Right lobe of liver (tissue), 6 donors: ENCODE data around the gene ATRNL1. TPM values are rescaled to one million over a fixed set of nuclear protein-coding genes. Genes with fewer than 3 reads are reported as not detected.

Experiments
- ATAC-seq, 4 donors: fragments of 200-7000 bp; cut with Tn5 transposase; one replicate each; pipeline ENCODE4 v1.9.1; 2020; ENCODE audit warnings: mild to moderate bottlenecking in 4 of 4, moderate library complexity in 4 of 4
- DNase-seq, 3 donors: peaks; one replicate each; pipeline ENCODE4 v3.0.0-alpha.2; 2020
- H3K27ac ChIP-seq, 3 donors: fragments of 200-600 bp; one replicate each; pipeline ENCODE4 v1.8.0; 2022
- H3K27me3 ChIP-seq, 2 donors: fragments of 200-600 bp; one replicate each; pipeline ENCODE4 v1.8.0; 2022
- H3K36me3 ChIP-seq, 4 donors: fragments of 200-600 bp; sonication (generic) in 1 of 4; one replicate each; pipeline versions ENCODE4 v1.5.1 to v1.8.0; 2017 to 2022; ENCODE audit warnings: control low read depth in 1 of 4
- H3K4me1 ChIP-seq, 4 donors: fragments of 200-600 bp; sonication (generic) in 1 of 4; one replicate each; pipeline versions ENCODE4 v1.5.1 to v1.8.0; 2017 to 2022; ENCODE audit warnings: control low read depth in 1 of 4
- H3K4me3 ChIP-seq, 3 donors: fragments of 200-600 bp; one replicate each; pipeline ENCODE4 v1.8.0; 2022
- H3K9me3 ChIP-seq, 4 donors: fragments of 200-600 bp; sonication (generic) in 1 of 4; one replicate each; pipeline versions ENCODE4 v1.5.1 to v1.8.0; 2017 to 2022; ENCODE audit warnings: control low read depth in 1 of 4
- CTCF ChIP-seq, 4 donors: fragments of 200-600 bp in 3 of 4; fragments of 450-650 bp in 1 of 4; IDR thresholded peaks; one replicate each; pipeline versions ENCODE4 v1.5.1 to v1.8.0; 2016 to 2022; ENCODE audit warnings: antibody characterized with exemption in 4 of 4, mild to moderate bottlenecking in 2 of 4
- POLR2A ChIP-seq: fragments of 450-650 bp; IDR thresholded peaks from one replicate; pipeline ENCODE4 v1.6.1; 2017; ENCODE audit warnings: antibody characterized with exemption, mild to moderate bottlenecking
- WGBS: methylation state at CpG from one replicate; pipeline ENCODE4 v1.1.6; 2018; ENCODE audit warnings: low coverage, low lambda C conversion rate; ENCODE audit not compliant: insufficient coverage; ENCODE audit errors: missing lambda C conversion rate; 5-methylcytosine and 5-hydroxymethylcytosine counted together
- intact Hi-C, 2 donors: fragments of 100-400 bp; cut with DNase I; formaldehyde crosslinking; loops; one replicate each; pipeline versions ENCODE4 v1.11.2 to v1.14.1; 2022
- total RNA-seq, 6 experiments: library from RNA; depleted of rRNA in 2 of 6; stranded (reverse); fragments of >200 nt in 2 of 6; fragmentation: NEBNext Ultra II Directional in 3 of 6; extraction: Animal tissue kit (Norgen Biotek cat#: 25700) in 3 of 6; gene quantifications; one replicate each; pipeline versions ENCODE4 v1.1.0 to v1.2.4, GENCODE V29; 2016 to 2023
- donor health status: DM: no; HTN: yes; CAD: no.
- donor health status: DM: no; HTN: no; CAD: no.
- donor health status: DM: no; HTN: no; CAD: no.
- donor health status: DM: no; HTN: yes; CAD: no.
- donor health status: DM: no; HTN: yes; CAD: no.

ATRNL1 gene
- total RNA-seq, 6 experiments from 2014 or later, result 0.81 to 5.3 (median 2.6) TPM

GRCh38 chr10:115046686-115047236, 46.4 kb upstream of the ATRNL1 start:
- intact Hi-C loops, result no loop called here
- Histone ChIP-seq H3K27ac (no peak overlapping the region), H3K4me1 (no peaks in the 10 kb centered on the region), H3K9me3 (no peaks in the 10 kb centered on the region), H3K36me3 (no peaks in the 10 kb centered on the region), H3K4me3 (no peak overlapping the region), H3K27me3 (no peaks in the 10 kb centered on the region)
- 56% methylated on average over 1 of the region's 1 CpG for WGBS
- ATAC-seq (no peak), DNase-seq (no peak)
- TF ChIP-seq CTCF (IDR thresholded peaks at IDR 0.05) (no peak), POLR2A (no peak)

GRCh38 chr10:115047705-115048104, 45.5 kb upstream of the ATRNL1 start:
- intact Hi-C loops, result no loop called here
- ATAC-seq (no peak), DNase-seq (no peak)
- H3K4me3 ChIP-seq, result no peak overlapping the region
- no peak for TF ChIP-seq POLR2A
- no peak for TF ChIP-seq CTCF (IDR thresholded peaks at IDR 0.05)
- H3K36me3 ChIP-seq, result no peaks in the 10 kb centered on the region
- H3K9me3 ChIP-seq, result no peaks in the 10 kb centered on the region
- no peaks in the 10 kb centered on the region for H3K4me1 ChIP-seq
- no peak overlapping the region for H3K27ac ChIP-seq
- H3K27me3 ChIP-seq, result no peaks in the 10 kb centered on the region

DNA sequence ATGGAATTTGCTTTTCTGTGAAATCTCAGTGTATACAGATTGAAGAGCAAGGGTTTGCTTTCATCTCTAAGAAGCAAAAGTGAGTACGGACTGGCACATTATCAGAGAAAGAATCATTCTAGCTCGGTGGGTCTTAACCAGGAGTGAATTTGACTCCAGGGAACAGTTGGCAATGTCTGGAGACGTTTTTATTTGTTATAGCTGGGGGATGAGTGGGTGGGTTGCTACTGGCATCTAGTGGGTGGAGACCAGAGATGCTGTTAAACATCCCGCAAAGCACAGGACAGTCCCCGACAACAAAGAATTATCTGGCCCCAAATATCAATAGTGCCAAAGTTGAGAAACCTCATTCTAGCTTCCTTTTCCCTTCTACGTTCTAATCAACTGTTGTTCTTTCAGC, 43.8 kb upstream of the ATRNL1 start:
- Histone ChIP-seq H3K27ac (no peak overlapping the region), H3K27me3 (no peaks in the 10 kb centered on the region), H3K4me1 (no peaks in the 10 kb centered on the region), H3K36me3 (no peaks in the 10 kb centered on the region), H3K9me3 (no peaks in the 10 kb centered on the region), H3K4me3 (no peak overlapping the region)
- WGBS, result 65% methylated on average over 6 of the region's 6 CpGs
- intact Hi-C loops, result no loop called here
- DNase-seq (no peak), ATAC-seq (no peak)
- TF ChIP-seq POLR2A (no peak), CTCF (IDR thresholded peaks at IDR 0.05) (no peak)

DNA sequence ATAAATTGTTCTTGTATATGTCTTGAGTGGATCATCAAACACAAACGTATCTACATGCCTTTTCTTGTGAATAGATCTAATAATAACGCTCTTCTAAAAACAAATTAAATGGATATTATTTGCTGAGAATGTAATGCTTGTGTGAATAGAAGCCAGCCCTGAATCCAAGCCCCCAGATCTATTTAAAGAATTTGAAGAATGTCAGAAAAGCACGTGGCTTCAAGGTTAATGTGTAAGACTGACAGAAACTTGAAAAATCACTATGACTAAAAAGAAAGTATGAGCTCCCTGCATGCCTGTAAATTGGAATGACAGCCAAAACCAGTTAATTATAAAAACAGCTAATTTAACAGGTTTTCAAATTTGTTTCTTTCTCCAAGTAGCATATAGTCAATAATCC, 43.2 kb upstream of the ATRNL1 start:
- Histone ChIP-seq H3K4me1 (no peaks in the 10 kb centered on the region), H3K27me3 (no peaks in the 10 kb centered on the region), H3K36me3 (no peaks in the 10 kb centered on the region), H3K4me3 (no peak overlapping the region), H3K9me3 (no peaks in the 10 kb centered on the region), H3K27ac (no peak overlapping the region)
- no peak for TF ChIP-seq POLR2A
- TF ChIP-seq CTCF (IDR thresholded peaks at IDR 0.05), result no peak
- ATAC-seq, result no peak
- WGBS, result 46% methylated on average over 3 of the region's 3 CpGs
- intact Hi-C loops, result no loop called here
- DNase-seq, result no peak

DNA sequence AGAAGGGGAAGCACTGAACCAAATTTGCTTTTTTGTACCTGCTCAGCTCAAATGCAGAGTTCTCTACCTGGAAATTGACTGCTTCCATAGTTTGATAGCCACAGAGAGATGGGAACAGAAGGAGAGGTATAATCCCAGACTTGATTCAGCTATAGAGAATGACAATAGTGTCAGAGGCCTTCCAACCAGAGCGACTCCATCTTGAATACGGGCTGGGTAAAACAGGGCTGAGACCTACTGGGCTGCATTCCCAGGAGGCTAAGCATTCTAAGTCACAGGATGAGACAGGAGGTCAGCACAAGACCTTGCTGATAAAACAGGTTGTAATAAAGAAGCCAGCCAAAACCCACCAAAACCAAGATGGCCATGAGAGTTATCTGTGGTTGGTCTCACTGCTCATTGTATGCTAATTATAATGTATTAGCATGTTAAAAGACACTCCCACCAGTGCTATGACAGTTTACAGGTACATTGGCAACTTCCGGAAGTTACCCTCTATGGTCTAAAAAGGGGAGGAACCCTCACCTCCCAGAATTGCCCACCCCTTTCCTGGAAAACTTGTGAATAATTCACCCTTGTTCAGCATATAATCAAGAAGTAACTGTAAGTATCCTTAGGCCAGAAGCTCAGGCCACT, 42.7 kb upstream of the ATRNL1 start:
- no peak for TF ChIP-seq CTCF (IDR thresholded peaks at IDR 0.05)
- no peak for TF ChIP-seq POLR2A
- H3K9me3 ChIP-seq, result no peaks in the 10 kb centered on the region
- no peak for DNase-seq
- no peaks in the 10 kb centered on the region for H3K4me1 ChIP-seq
- H3K27me3 ChIP-seq, result no peaks in the 10 kb centered on the region
- intact Hi-C loops, result no loop called here
- no peak overlapping the region for H3K4me3 ChIP-seq
- no peak for ATAC-seq
- WGBS, result 80% methylated on average over 3 of the region's 3 CpGs
- H3K36me3 ChIP-seq, result no peaks in the 10 kb centered on the region
- H3K27ac ChIP-seq, result no peak overlapping the region
